GM04504 (cell line): ENCODE results near the gene ERV3-1.
"Not testable (repeated sequence)": the region's sequence is repeated elsewhere in the genome, so short reads cannot be mapped to it uniquely, and the experiment has no call there.

Experiments
- DNase-seq: peaks from one replicate; pipeline ENCODE4 v3.0.0-alpha.2; 2012; ENCODE audit warnings: low read depth

Gene ERV3-1

GRCh38 chr7:65001291-65001814 lies 5.1 kb downstream of the ERV3-1 start:
- DNase-seq, result no peak

GRCh38 chr7:64999165-65000004 lies 7.1 kb downstream of the ERV3-1 start:
- DNase-seq, result no peak

DNA sequence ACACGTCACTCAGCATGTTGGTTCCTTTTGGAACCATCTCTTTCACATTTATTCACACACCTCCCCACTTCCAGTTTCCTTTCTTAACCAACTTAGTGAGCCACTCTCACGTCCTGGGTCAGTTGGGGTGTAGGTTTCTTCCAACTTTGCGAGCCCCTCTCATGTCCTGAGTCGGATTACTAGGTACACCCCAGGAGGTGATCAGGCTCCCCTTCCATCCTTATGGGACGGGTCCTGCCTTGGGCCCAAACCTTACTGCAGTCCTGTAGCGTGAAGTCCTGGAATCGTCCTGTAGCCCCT lies 7.7 kb downstream of the ERV3-1 start:
- no peak for DNase-seq

DNA sequence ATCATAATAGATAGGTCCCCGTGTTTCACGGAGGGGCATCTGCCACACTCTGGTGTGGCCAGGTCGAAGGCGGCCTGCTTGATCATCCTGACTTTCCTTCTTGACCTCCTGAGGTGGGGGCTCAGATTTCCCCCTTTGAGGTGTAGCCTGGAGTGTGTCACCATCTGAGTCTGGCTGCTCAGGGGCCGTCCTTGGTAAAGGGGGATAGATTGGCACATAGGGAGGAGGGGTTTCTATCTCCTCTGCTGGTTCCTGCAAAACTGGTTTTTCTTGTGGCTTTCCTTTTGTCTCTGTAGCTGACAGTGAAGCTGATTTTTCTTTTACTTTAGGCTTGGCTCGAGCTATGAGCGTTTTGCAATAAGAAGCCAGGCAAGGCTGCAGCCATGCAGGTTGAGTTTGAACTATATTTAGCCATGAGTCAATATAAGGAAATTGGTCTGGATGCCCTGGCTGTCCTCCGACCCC lies 8.5 kb downstream of the ERV3-1 start:
- no peak for DNase-seq

- no peak for DNase-seq
Measured at GRCh38 chr7:64997164-64997908, 9.2 kb downstream of the ERV3-1 start.

GRCh38 chr7:64996305-64996704 lies 10.2 kb downstream of the ERV3-1 start:
- no peak for DNase-seq

DNA sequence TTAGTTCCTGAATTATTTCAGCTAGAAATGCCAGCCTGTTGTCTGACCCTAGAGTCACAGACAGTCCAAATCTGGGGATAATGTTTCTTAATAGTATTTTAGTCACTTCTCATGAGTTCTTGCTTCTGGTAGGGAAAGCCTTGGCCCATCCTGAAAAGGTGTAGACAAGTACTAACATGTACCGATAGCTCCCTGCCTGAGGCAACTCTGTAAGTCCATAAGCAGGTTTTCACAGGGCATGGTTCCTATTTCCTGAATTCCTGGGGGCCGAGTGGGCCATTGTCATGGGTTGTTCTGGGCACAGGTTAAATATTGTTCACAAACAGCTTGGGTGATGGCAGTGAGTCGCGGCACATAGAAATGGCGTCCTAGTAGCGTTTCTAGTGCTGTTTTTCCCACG lies 12.6 kb downstream of the ERV3-1 start:
- DNase-seq, result no peak

DNA sequence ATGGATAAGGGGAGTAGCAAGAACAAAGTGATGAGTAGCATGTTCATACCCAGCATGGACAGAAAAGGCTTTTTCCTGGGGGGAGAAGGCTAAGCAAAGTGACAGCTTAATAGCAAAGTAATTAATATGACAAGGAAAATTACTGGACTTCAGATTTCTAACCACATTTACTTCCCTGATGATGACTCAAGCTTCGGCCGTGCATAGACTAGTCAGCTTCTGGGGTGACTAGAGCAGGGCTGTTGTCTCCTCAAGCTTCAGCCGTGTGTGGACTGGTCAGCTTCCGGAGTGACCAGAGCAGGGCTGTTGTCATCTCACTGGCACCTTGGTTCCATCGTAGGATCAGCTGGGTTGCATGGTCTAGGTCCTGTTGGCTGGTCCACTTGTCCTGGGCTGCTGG lies 13.5 kb downstream of the ERV3-1 start:
- no peak for DNase-seq

- DNase-seq, result no peak
Measured at GRCh38 chr7:64990936-64991335, 15.6 kb downstream of the ERV3-1 start, which contains the start of gene ZNF117. Gene ZNF117, minus strand, starts transcription at chr7:64991036.

- no peak for DNase-seq
Measured at GRCh38 chr7:64990216-64990615, 16.3 kb downstream of the ERV3-1 start.

GRCh38 chr7:64978497-64979203 lies 27.8 kb downstream of the ERV3-1 start:
- no peak for DNase-seq

DNA sequence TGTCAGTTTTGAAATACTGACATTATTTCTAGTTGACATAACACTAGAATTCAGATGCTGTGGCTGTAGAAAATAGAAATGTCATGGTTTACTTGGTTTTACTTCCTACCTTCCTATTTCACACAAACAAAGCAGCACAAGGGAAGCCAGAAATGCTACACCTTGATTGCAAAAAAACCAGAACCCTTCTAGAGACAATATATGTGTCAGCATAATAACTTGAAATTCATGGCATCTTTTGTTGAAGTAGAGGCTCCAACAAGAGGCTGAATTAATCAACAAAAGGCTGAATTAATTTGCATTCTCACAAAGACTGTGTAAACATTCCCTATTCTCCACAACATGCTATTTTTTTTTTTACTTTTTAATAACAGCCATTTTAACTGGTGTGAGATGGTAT lies 40.9 kb downstream of the ERV3-1 start:
- DNase-seq, result no peak

DNA sequence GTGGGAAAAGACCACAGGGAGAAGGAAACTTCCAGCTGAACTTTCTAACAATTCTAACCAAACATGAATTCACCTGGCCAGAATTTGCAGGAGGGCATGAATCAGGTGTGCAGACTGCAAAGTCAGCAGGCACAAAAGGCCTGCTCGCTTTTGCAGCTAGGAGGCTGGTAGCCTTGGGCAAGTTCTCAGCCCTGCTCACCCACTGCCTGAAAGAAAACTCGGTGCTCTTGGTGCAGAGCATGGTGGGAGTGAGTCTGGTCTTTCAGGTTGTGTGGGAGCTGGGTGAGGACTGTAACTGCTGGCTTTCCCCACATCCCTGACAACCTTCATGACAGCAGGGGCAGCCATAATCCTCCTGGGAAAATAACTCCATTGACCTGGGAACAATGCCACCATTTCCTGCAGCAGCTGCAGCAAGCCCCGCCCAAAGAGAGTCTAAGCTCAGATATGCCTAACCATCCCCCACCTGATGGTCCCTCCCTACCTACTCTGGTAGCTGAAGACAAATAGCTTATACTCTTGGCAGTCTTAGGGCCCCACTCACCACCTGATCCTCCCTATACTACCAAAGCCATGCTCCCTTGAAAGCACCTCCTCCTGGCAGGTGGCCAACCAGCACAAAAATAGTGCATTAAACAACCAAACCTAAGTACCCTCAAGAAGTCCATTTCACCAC lies 47.3 kb downstream of the ERV3-1 start:
- no peak for DNase-seq

DNA sequence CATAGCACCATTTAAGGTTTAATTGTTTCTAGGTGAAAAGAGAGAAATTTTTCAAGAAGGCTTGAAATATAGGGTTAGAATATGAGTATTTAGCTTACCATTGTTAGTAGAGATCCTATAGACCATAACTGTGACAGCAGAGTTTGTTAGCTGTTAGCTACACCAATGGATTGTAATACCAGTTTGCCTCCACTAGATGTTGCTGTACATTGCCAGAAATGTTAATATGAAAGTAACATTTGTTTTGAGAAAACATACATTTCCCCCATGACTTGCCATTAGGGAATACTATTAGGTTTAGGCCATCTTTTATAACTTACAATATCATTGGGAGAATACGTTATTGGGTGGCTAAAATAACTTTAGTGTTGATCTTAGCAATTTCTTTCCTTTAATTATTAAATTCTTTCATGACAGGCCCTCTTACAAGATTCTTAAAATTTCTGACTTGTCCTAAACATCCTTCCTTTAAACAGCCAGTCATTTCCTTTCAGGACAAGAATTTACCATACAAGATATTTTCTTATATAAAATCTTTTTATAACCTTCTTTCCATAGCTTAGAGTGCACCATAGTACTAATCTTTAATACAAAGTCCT lies 55.1 kb downstream of the ERV3-1 start:
- DNase-seq, result peak; percentile 15

- not testable (repeated sequence) for DNase-seq
Measured at GRCh38 chr7:64950673-64951072, 55.8 kb downstream of the ERV3-1 start.

DNA sequence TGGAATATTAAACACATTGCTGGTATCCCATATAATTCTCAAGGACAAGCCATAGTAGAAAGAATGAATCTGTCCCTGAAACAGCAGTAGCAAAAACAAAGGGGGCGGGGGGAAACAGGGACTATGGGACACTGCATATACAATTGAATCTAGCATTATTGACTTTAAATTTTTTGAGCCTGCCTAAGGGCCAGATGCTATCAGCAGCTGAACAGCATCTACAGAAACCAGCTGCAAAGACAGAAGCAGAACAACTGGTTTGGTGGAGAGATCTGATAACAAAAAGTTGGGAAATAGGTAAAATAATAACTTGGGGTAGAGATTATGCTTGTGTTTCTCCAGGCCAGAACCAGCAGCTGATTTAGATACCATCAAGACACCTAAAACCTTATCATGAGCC lies 57.7 kb downstream of the ERV3-1 start:
- not testable (repeated sequence) for DNase-seq

DNA sequence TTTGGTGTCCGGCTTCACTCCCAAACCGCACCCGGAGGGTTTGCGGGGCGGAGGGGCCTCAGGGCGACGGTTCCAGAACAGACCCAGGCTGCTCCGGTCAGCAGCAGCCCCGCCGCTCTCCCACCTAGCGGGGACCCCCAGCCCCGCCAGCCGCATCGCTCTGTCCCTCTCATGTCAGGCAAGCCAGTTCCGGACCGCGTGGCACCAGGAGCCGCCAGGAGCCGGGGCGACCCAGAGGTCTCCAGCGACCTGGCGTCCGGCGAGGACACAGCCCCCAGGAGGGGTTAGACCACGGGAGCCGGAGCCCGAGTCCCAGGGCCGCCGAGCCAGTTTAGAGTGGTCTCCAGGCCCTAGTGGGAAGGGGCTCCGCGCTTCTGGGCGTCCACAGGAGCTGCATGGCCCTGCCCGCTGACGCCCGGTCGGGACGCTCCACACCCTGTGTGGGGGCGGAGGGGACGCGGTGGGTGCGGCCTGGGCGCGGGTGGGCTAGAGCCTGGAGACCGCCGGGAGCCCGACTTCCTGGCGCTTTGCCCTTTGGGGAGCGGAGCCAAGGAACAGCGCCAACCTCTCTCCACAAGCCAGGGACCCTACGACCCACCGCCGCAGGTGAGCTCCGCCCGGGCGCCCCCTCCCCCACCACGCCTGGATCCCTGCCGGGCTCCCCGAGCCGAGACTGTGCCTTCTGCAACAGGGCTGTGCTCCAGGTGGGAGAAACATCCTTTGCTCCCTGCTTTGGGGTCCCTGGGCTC lies 59.1 kb downstream of the ERV3-1 start:
- no peak for DNase-seq

DNA sequence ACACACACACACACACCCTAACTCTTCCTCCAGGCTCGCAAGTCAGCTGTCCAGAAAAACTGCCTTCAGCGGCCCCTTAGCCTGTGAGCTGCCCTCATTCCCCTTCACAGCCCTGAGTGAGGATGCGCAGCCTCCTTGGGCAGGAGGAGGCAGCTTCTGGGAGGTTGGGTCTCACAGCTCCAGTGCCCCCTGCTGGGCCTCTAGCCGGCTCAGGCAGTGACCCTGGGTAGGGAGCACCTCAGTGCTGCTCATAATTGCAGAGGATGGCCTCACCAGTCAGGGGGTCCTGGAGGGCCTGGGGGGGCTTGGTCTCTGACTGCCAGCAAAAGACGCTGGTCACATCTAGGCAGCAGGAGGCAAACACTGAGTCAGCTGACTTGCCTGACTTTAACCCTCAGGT lies 59.7 kb downstream of the ERV3-1 start:
- DNase-seq, result no peak

DNA sequence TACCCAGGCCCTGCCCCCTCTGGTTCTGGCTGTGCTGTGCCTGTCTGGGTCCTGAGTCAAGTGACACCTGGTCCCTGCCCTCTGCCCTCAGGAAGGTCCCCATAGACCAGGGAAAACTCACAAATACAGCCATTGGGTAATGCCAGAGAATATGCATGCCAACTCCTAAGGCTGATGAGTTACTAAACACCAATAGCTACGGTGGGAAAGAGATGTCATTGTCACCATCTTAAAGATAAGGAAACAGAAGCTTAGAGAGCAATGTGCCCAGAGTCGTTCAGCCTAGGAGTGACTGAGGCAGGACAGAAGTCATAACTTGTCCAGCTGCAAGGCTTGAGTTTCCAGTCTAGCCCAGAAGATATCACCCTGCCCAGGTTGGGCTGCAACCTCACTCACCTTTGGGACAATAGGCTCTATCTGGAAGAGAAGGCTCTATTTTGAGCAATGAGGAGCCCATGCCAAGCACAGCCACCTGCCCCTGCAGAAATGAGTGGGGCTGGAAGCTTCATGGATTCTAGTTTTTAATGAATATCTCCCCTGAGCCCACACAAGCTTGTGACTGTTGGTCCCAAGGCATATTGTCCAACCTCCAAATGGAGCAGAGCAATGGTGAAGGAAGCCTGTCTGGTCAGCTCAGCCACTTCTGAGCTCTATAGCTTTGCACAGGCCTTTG lies 60.8 kb downstream of the ERV3-1 start:
- DNase-seq, result no peak
